Measurements from ENCODE around the gene NINL. TPM values are rescaled to one million over a fixed set of nuclear protein-coding genes. Genes with fewer than 3 reads are reported as not detected.
A peak's percentile ranks its signal among the peaks of the same experiment; 100 is the strongest.
"Not testable (repeated sequence)": the region's sequence is repeated elsewhere in the genome, so short reads cannot be mapped to it uniquely, and the experiment has no call there.

The NINL gene
- 36.2 TPM for polyA plus RNA-seq (2013, experiment 1 of 2)
- 36.7 TPM for polyA plus RNA-seq (2013, experiment 2 of 2)

- peaks cover 14% of the 10 kb centered on the region for H3K36me3 ChIP-seq (ENCODE audit: control insufficient read depth, insufficient read depth, low read length)
- 0 to 1% methylated on average over 53 to 86 of the region's 108 CpGs for WGBS, 2 experiments (ENCODE audit: insufficient coverage in 2 of 2)
- H3K9me3 ChIP-seq (ENCODE audit: control insufficient read depth, low read length) = no peaks in the 10 kb centered on the region
- peak within 1 kb of the TSS; percentile 70 for H3K4me3 ChIP-seq (ENCODE audit: extremely low read depth, insufficient read depth, low read length, poor library complexity, severe bottlenecking)
- H3K27ac ChIP-seq (ENCODE audit: low read depth, low read length, severe bottlenecking) = peak within 1 kb of the TSS; percentile 86
- H3K4me1 ChIP-seq (ENCODE audit: control insufficient read depth, insufficient read depth, low read length, poor library complexity, severe bottlenecking) = no peaks in the 10 kb centered on the region
Measured at GRCh38 chr20:25584905-25585704, at the start of gene NINL. TSS of gene NINL (minus strand) at chr20:25585531. CDS start at chr20:25526587, 58,944 bp downstream.

DNA sequence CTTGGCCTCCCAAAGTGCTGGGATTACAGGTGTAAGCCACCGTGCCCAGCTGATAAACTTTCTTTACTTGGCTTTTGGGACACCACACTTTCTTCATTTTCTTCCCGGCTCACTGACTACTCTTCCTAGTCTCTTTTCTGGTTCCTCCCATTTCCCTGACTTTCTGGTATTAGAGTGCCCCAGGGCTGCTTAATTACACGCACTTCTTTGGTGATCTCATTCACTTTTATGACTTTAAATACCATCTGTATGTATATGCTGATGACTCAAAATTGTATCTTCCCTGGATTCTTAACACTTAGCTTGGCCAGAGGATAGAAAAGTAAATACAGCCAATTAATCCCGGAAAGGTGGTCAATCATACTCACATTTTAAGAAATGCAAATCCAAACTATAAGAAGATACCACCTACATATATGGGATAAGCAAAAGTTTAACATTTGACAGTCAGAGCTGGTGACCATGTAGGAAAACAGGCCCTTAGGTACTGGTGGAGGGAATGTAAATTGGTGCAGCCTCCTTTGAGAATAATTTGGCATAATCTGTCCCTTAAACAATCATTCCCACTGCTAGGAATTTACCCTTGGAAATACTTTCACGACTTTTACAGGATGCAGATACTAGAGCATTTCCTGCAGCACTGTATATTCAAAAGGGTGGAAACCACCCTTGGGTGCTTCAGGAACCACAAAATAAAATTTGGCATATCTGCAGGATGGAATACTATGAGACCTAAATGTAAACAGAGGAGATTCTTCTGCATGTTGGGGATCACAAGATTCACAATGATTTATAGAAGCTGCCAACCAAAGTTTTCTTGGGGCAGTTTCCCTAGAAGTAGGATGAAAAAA, 47.8 kb upstream of the NINL start:
- Histone ChIP-seq H3K4me1 (ENCODE audit: control insufficient read depth, insufficient read depth, low read length, poor library complexity, severe bottlenecking) (no peaks in the 10 kb centered on the region), H3K36me3 (ENCODE audit: control insufficient read depth, insufficient read depth, low read length) (no peaks in the 10 kb centered on the region), H3K27ac (ENCODE audit: low read depth, low read length, severe bottlenecking) (no peak overlapping the region), H3K4me3 (ENCODE audit: extremely low read depth, insufficient read depth, low read length, poor library complexity, severe bottlenecking) (no peak overlapping the region), H3K9me3 (ENCODE audit: control insufficient read depth, low read length) (peaks cover 9% of the 10 kb centered on the region)
- WGBS, 2 experiments (ENCODE audit: insufficient coverage in 2 of 2) = 89 to 95% methylated on average over 3 of the region's 5 CpGs

DNA sequence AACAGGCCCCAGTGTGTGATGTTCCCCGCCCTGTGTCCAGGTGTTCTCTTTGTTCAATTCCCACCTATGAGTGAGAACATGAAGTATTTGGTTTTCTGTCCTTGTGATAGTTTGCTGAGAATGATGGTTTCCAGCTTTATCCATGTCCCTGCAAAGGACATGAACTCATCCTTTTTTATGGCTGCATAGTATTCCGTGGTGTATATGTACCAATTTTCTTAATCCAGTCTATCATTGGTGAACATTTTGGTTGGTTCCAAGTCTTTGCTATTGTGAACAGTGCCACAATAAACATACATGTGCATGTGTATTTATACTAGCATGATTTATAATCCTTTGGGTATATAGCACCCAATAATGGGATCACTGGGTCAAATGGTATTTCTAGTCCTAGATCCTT, 45.3 kb upstream of the NINL start:
- not testable (repeated sequence) for H3K36me3 ChIP-seq (ENCODE audit: control insufficient read depth, insufficient read depth, low read length); H3K27ac ChIP-seq (ENCODE audit: low read depth, low read length, severe bottlenecking); H3K4me1 ChIP-seq (ENCODE audit: control insufficient read depth, insufficient read depth, low read length, poor library complexity, severe bottlenecking); H3K4me3 ChIP-seq (ENCODE audit: extremely low read depth, insufficient read depth, low read length, poor library complexity, severe bottlenecking); H3K9me3 ChIP-seq (ENCODE audit: control insufficient read depth, low read length)
- 100% methylated on average over 1 of the region's 2 CpGs; no CpG with 5 or more reads in 1 of the 2 experiments for WGBS, 2 experiments (ENCODE audit: insufficient coverage in 2 of 2)

- no peaks in the 10 kb centered on the region for H3K9me3 ChIP-seq (ENCODE audit: control insufficient read depth, low read length)
- H3K4me3 ChIP-seq (ENCODE audit: extremely low read depth, insufficient read depth, low read length, poor library complexity, severe bottlenecking) = no peak overlapping the region
- H3K36me3 ChIP-seq (ENCODE audit: control insufficient read depth, insufficient read depth, low read length) = no peaks in the 10 kb centered on the region
- H3K27ac ChIP-seq (ENCODE audit: low read depth, low read length, severe bottlenecking) = no peak overlapping the region
- 91 to 97% methylated on average over 3 to 5 of the region's 8 CpGs for WGBS, 2 experiments (ENCODE audit: insufficient coverage in 2 of 2)
- no peaks in the 10 kb centered on the region for H3K4me1 ChIP-seq (ENCODE audit: control insufficient read depth, insufficient read depth, low read length, poor library complexity, severe bottlenecking)
Measured at GRCh38 chr20:25629816-25630499, 44.6 kb upstream of the NINL start.

GRCh38 chr20:25626779-25627178, 41.4 kb upstream of the NINL start:
- no peak overlapping the region for H3K27ac ChIP-seq (ENCODE audit: low read depth, low read length, severe bottlenecking)

GRCh38 chr20:25624500-25624939, 39.2 kb upstream of the NINL start:
- Histone ChIP-seq H3K36me3 (ENCODE audit: control insufficient read depth, insufficient read depth, low read length) (peaks cover 5% of the 10 kb centered on the region), H3K4me1 (ENCODE audit: control insufficient read depth, insufficient read depth, low read length, poor library complexity, severe bottlenecking) (peaks cover 3% of the 10 kb centered on the region), H3K27ac (ENCODE audit: low read depth, low read length, severe bottlenecking) (peak overlapping the region; percentile 92), H3K4me3 (ENCODE audit: extremely low read depth, insufficient read depth, low read length, poor library complexity, severe bottlenecking) (peak overlapping the region; percentile 89), H3K9me3 (ENCODE audit: control insufficient read depth, low read length) (no peaks in the 10 kb centered on the region)
- WGBS, 2 experiments (ENCODE audit: insufficient coverage in 2 of 2) = 48 to 49% methylated on average over 15 of the region's 17 CpGs

More at GRCh38 chr20:25626779-25627178, 41.4 kb upstream of the NINL start:
- Histone ChIP-seq H3K9me3 (ENCODE audit: control insufficient read depth, low read length) (no peaks in the 10 kb centered on the region), H3K4me3 (ENCODE audit: extremely low read depth, insufficient read depth, low read length, poor library complexity, severe bottlenecking) (no peak overlapping the region), H3K4me1 (ENCODE audit: control insufficient read depth, insufficient read depth, low read length, poor library complexity, severe bottlenecking) (no peaks in the 10 kb centered on the region), H3K36me3 (ENCODE audit: control insufficient read depth, insufficient read depth, low read length) (no peaks in the 10 kb centered on the region)
- WGBS, 2 experiments (ENCODE audit: insufficient coverage in 2 of 2) = 81 to 90% methylated on average over 8 of the region's 9 CpGs

GRCh38 chr20:25623736-25624499, 38.6 kb upstream of the NINL start, which contains the start of gene NANP:
TSS of gene NANP (minus strand) at chr20:25624014. CDS start at chr20:25623948, 66 bp downstream.
- H3K9me3 ChIP-seq (ENCODE audit: control insufficient read depth, low read length) = no peaks in the 10 kb centered on the region
- 1% methylated on average over 58 to 68 of the region's 81 CpGs for WGBS, 2 experiments (ENCODE audit: insufficient coverage in 2 of 2)
- peak within 1 kb of the TSS; percentile 92 for H3K27ac ChIP-seq (ENCODE audit: low read depth, low read length, severe bottlenecking)
- peak within 1 kb of the TSS; percentile 89 for H3K4me3 ChIP-seq (ENCODE audit: extremely low read depth, insufficient read depth, low read length, poor library complexity, severe bottlenecking)
- peaks cover 5% of the 10 kb centered on the region for H3K36me3 ChIP-seq (ENCODE audit: control insufficient read depth, insufficient read depth, low read length)
- H3K4me1 ChIP-seq (ENCODE audit: control insufficient read depth, insufficient read depth, low read length, poor library complexity, severe bottlenecking) = peaks cover 3% of the 10 kb centered on the region

- Histone ChIP-seq H3K36me3 (ENCODE audit: control insufficient read depth, insufficient read depth, low read length) (peaks cover 5% of the 10 kb centered on the region), H3K4me3 (ENCODE audit: extremely low read depth, insufficient read depth, low read length, poor library complexity, severe bottlenecking) (peak overlapping the region; percentile 89), H3K27ac (ENCODE audit: low read depth, low read length, severe bottlenecking) (peak overlapping the region; percentile 92), H3K4me1 (ENCODE audit: control insufficient read depth, insufficient read depth, low read length, poor library complexity, severe bottlenecking) (peaks cover 3% of the 10 kb centered on the region), H3K9me3 (ENCODE audit: control insufficient read depth, low read length) (no peaks in the 10 kb centered on the region)
- WGBS, 2 experiments (ENCODE audit: insufficient coverage in 2 of 2) = 1% methylated on average over 40 to 42 of the region's 45 CpGs
Measured at GRCh38 chr20:25623225-25623735, 37.9 kb upstream of the NINL start.

- Histone ChIP-seq H3K27ac (ENCODE audit: low read depth, low read length, severe bottlenecking) (peak overlapping the region; percentile 92), H3K4me1 (ENCODE audit: control insufficient read depth, insufficient read depth, low read length, poor library complexity, severe bottlenecking) (peaks cover 3% of the 10 kb centered on the region), H3K36me3 (ENCODE audit: control insufficient read depth, insufficient read depth, low read length) (peaks cover 5% of the 10 kb centered on the region), H3K4me3 (ENCODE audit: extremely low read depth, insufficient read depth, low read length, poor library complexity, severe bottlenecking) (peak overlapping the region; percentile 89), H3K9me3 (ENCODE audit: control insufficient read depth, low read length) (no peaks in the 10 kb centered on the region)
- 51 to 53% methylated on average over 13 to 16 of the region's 17 CpGs for WGBS, 2 experiments (ENCODE audit: insufficient coverage in 2 of 2)
Measured at GRCh38 chr20:25622450-25623224, 37.3 kb upstream of the NINL start.

All from mesodermal cell (in vitro differentiated cells).